ENCODE measurements around the gene GCNT3.

GCNT3 gene, protein sequence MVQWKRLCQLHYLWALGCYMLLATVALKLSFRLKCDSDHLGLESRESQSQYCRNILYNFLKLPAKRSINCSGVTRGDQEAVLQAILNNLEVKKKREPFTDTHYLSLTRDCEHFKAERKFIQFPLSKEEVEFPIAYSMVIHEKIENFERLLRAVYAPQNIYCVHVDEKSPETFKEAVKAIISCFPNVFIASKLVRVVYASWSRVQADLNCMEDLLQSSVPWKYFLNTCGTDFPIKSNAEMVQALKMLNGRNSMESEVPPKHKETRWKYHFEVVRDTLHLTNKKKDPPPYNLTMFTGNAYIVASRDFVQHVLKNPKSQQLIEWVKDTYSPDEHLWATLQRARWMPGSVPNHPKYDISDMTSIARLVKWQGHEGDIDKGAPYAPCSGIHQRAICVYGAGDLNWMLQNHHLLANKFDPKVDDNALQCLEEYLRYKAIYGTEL

DNA sequence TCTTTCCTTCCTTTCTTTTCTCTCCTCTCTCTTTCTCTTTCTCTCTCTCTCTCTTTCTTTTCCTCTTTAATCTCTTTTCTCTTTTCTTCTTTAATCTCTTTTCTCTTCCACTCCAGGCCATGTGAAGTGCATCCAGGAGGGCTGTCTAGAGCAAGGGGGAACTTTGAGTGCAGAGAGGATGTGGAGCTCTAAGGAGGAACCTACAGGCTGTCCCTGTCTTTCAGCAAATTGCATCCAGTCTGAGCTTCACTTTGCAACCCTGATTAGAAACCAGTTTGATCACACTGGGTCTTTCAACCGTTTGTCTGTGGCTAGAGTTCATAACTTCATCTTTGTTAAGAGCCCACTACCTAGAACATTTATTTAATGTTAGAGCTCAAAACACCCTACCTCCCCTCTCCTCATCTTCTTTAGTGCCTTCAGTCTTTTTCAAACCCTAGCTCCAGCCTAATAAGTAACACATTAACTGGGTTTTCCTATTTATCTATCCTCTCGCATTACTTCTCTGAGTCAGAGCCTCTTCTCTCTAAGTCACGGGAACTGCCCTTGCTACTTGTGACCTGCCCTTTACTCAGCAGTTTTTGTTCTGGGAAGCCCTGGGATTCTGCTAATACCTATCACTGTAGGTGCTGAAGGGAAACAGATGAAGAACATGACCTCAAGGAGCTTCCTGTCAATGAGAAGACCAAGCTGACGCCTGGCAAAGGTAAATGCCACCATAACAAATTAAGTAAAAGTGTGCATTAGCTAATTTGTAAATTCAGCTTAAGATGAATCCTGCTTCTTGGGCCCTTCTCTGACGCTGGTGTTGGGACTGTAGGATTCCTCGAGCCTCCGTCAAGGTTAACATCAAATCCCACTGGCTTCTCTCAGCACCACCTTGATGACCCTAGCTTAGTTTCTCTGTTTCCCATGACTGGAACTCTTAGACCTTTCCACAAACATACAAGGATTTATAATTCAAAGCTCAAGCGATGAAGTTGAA is at the start of gene GCNT3:
GCNT3 (plus strand) TSS at position 508 of the 985 bp plus-strand sequence. CDS start 6,456 bp downstream, outside the sequence.
- no peak for DNase-seq (ENCODE audit: extremely low read depth in 1 of 2, low read depth in 1 of 2)

DNA sequence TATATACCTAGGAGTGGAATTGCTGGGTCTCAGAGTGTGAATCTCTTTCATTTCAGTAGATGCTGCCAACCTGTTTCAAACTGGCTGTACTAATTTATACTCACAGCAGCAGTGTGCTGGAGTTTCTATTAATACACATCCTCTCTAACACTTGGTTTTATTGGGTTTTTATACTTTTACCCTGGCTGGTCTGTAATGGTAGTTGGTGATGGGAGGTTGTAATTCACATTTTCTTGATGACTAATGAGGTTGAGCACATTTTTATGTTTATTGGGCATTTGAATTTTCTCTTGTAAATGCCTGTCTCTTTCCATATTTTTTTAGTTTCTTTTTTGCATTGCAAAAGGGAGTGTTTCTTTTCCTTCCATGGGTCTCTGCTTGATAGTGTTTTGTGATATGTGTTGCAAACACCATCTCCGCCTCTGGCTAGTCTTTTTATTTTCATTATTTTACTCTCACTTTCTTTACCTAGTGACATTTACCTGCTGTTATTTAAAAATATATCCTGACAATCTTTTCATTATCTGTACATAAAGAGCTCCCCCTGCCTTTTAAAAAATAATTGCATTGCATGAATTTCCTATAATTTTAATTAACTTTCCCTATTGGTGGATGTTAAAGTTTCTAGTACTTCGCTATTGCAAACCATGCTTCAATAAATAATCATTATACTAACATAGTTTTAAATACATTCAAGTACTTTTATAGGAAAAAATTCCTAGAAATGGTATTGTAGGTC is 49.0 kb upstream of the GCNT3 start:
- no peak for DNase-seq (ENCODE audit: extremely low read depth in 1 of 2, low read depth in 1 of 2)

DNA sequence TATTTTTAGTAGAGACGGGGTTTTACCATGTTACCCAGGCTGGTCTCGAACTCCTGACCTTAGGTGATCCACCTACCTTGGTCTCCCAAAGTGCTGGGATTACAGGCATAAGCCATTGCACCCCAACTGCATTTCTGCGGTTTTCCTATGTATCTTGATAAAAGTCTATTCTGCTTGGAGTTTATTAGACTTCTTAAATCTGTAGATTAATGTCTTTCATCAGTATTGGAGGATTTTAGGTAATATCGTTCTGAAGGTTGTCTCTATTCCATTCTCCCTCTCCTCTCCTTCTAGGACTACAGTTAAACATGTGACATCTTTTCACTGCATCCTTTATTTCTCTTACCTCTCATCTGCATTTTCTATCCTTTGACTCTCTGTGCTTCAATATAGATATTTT is 46.3 kb upstream of the GCNT3 start:
- DNase-seq (ENCODE audit: extremely low read depth in 1 of 2, low read depth in 1 of 2) = no peak

DNA sequence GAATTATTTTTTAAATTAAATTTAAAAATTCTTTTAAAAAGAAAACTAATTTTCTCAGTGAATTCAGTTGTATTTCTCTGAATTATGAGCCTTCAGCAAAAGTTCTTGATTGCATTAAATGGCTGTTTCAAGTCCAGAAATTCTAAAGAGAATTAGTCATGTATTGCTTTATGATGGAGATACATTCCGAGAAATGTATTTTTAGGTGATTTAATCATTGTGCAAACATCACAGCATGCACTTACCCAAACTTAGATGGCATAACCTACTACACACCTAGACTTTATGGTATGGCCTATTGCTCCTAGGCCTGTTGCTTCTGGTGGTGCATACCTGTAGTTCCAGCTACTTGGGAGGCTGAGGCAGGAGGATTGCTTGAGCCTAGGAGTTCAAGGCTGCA is 44.3 kb upstream of the GCNT3 start:
- DNase-seq (ENCODE audit: extremely low read depth in 1 of 2, low read depth in 1 of 2) = no peak

DNA sequence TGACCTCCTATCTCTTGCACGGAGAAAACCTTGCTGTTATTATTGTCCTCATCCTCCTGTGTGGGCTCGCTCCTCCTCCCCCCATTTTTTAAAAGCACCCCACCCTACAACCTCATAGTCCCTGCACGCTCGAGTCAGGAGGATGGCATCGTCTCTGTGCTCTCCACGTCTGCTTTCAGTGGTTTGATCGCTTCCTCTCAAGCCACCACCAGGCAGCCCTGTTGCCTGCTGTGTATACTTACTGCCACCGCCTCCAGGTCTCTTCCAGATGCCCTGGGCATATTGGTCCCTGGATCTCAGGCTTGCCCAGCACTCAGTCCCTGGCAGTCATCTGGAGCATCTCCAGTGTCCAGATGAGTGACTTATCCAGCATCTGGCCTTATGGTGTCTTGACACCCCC is 42.1 kb upstream of the GCNT3 start:
- no peak for DNase-seq (ENCODE audit: extremely low read depth in 1 of 2, low read depth in 1 of 2)

DNA sequence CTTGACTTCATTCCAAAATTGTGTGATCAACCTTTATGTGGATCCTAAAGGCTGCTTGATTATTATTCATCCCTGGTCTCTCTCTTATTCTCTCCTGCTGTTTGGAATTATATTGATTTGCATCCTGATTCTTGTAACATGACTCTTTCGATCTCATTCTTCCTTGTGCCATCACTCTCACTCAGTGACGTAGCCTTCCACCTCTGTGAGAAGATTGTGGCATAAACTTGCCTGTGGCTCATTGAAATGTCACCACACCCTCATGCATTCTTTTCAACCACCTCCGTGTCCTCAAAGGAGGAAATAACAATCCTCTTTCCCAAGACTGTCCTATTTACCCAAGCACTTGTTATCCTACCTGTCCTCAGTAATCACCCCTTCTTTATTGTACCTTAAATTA is 41.3 kb upstream of the GCNT3 start:
- DNase-seq (ENCODE audit: extremely low read depth in 1 of 2, low read depth in 1 of 2) = no peak

DNA sequence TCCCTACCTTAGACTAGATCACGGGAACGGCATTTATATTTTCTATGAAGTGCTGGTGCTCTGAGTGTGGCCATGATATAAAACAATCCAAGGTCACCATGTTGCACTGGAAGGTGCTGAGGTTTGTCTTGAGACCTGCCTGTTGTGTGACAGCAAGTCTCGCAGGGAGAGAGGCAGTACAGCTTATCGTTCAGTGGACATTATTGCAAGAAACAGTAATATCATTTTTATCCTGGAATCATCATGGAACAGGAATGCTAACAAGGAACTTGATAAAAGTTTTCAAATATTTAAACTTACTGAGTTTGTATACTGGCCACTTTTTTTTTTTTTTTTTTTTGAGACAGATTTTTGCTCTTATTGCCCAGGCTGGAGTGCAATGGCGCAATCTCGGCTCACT is 40.0 kb upstream of the GCNT3 start:
- DNase-seq (ENCODE audit: extremely low read depth in 1 of 2, low read depth in 1 of 2) = no peak

DNA sequence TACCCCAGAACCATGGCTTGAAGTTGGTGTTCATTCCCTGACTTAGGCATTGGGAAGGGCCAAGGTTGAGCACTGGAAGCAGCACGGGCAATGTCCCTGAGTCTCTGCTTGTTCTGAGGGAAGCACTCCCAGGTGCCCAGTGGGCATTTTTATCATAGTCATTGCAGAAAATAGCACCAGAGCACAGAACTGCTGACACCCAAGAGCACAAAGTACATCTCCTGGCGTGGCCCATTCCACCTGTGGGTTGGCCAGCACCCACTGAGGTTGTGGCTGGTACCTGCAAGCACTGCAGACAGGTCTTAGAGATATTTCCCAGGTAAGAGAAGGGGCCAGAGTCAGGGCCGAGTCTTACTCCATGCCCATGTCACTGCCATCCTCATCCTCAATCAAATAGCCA is 28.5 kb upstream of the GCNT3 start:
- no peak for DNase-seq (ENCODE audit: extremely low read depth in 1 of 2, low read depth in 1 of 2)

DNA sequence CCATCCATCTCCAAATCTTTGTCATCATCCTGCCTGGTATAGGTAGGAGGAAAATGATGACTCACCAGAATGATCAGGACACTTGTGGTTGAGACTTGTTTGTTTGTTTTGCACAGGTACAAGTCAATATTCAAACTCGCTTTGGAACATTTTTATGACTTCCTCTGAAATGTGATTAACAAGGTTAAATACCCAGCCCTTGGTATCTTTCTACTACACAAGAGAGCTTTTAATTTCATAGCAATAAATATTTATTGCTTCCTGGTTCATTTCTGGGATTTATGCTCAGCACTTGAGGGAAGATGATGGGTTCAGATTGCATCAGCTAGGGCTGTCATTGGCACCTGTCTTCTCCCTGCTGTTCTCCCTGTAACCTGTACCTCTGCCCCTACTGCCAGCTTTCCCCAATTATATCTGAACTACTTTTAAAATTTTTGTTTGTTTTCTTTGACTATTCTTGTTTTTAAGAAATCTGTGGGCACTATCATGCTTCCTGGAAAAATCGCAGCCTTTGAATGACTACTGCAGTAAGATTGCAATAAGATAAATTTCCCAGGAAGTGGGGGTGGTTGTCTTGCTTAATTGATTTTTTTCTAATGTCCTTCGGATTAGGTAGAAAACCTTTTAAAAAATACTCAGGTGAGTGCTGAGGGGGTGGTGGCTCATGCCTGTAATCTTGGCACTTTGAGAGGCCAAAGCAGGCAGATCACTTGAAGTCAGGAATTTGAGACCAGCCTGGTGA is 24.3 kb upstream of the GCNT3 start:
- DNase-seq (ENCODE audit: extremely low read depth in 1 of 2, low read depth in 1 of 2) = no peak

DNA sequence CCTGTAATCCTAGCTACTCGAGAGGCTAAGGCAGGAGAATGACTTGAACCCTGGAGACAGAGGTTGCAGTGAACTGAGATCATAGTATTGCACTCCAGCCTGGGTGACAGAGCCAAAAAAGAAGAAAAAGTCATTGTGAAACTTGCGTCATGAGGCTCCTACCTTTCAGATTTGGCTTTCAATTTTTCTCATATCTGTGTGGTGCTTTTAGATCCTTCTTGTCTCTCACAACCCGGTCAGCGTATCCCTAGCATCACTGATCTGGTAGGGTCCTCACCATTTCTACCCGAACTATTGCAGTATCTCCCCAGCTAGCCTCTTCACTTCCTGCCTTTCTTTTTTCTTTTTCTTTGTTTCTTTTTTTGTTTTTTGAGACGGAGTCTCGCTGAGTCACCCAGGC is 21.6 kb upstream of the GCNT3 start:
- DNase-seq (ENCODE audit: extremely low read depth in 1 of 2, low read depth in 1 of 2) = peak in 1 of 2 donors; percentile 6

DNA sequence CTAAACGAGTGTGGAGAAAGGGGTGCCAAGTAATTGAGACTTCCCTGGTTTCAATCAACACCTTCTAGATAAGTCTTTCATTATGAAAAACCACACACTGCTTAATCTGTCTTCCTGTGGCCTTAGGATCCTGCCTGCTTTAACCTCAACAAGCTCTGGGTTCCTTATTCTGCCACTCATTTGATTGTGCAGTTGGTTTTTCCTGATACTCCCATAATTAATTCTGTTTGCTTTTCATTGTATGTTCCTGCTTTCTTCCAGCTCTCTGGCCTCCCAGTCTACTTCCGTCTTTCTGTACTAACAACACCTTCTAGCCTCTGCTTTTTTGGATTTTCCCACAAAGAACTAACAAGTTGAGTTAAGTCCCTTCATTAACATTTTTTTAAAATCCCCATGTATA is 20.2 kb upstream of the GCNT3 start:
- DNase-seq (ENCODE audit: extremely low read depth in 1 of 2, low read depth in 1 of 2) = no peak

DNA sequence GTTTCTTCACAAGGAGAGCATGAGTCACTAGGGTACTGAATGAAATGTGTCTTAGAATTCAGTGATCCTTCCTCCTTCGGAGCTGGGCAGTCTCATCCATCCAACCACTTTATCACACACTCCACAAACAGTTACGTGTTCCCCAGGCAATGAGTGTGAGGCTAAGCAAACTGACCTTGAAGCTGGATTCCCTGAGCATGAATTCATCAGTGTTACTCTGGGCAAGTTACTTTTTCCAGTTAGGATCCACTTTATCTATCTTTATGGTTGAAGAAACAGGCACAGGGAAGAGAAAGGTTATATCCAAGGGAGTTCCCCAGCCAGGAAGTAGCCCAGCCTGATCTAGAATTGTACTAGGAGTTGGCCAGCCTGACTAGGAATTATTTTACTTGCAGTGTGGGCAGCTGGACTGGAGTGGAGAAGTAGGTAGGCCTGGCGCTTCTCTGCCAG is 17.1 kb upstream of the GCNT3 start:
- no peak for DNase-seq (ENCODE audit: extremely low read depth in 1 of 2, low read depth in 1 of 2)

DNA sequence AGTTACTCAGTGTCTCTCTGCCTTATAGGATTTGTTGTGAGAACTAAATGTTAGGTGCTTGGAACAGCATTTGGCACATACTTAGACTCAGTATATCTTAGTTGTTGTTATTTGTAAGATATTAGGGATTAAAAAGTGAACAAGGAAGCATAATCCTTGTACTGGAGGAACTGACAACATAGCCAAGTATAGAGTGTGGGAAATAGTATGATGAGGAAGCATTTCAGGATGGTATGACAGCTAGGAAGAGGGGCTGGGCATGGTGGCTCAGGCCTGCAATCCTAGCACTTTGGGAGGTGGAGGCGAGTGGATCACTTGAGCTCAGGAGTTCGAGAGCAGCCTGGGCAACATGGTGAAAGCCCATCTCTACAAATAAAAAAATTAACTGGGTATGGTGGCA is 16.6 kb upstream of the GCNT3 start:
- DNase-seq (ENCODE audit: extremely low read depth in 1 of 2, low read depth in 1 of 2) = no peak

DNA sequence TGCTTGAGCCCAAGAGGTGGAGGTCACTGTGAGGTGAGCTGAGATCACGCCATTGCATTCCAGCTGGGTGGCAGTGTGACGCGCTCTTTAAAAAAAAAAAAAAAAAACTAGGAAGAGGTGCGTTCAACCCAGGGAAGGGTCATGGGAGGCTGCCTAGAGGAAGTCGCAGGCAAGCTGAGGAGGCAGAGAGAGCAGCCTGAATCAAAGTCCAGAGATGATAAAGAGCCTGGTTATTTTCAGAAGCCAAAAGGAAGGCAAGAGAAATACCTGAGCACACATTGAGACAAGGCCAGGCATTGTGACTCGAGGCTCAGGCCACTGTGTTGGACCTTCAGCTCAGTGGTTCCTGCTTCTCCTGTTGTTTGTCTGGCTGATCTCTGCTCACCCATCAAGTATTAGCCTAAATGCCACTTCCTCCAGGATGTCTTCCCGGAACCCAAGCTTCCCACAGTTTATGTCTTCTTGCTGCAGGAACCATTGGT is 16.1 kb upstream of the GCNT3 start:
- no peak for DNase-seq (ENCODE audit: extremely low read depth in 1 of 2, low read depth in 1 of 2)

DNA sequence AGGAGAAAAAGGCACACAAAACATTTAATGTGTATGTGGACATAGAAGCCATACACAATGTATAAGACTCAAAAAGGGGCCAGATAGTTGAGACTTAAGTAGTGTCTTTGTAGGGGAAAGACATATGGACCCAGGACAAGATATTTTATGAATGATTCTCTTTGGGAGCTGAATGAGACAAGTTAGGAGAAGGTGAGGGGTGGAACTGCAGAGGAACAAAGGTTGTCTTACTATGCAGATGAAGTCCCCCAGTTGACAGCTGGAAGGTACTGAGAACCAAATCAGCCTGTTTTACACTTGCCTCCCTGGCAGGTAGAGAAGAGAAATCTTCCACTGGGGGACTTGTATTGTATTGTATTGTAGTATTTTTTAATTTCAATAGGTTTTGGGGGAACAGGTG is 14.9 kb upstream of the GCNT3 start:
- DNase-seq (ENCODE audit: extremely low read depth in 1 of 2, low read depth in 1 of 2) = no peak

DNA sequence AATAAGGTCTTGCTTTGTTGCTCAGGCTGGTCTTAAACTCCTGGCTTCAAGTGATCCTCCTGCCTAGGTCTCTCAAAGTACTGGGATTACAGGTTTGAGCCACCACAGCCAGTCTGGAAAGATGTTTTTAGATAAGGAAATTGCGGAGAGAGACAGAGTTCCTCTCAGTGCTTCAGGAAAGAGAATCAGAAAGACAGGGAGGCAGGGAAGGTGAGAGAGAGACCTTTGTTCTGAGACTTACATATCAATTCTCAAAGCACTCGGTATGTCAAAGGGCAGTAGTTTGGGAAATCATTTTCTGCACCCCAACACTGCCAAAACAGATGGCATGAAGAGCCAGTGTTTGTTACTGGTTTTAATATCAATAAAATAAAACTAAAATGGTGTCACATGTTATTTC is 13.1 kb upstream of the GCNT3 start:
- DNase-seq (ENCODE audit: extremely low read depth in 1 of 2, low read depth in 1 of 2) = no peak

DNA sequence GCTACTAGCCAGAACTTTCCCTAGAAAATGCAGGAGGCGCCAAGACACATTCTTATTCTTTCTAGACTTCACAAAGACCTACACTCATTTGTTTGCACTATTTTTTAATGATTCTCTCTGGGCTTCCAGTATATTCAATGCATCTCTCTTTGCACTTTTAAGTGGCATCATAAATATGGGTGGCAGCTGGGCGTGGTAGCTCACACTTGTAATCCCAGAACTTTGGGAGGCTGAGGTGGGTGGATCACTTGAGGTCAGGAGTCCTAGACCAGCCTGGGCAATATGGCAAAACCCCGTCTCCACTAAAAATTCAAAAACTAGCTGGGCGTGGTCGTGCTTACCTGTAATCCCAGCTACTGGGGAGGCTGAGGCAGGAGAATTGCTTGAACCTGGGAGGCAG is 5.6 kb upstream of the GCNT3 start:
- DNase-seq (ENCODE audit: extremely low read depth in 1 of 2, low read depth in 1 of 2) = no peak

DNA sequence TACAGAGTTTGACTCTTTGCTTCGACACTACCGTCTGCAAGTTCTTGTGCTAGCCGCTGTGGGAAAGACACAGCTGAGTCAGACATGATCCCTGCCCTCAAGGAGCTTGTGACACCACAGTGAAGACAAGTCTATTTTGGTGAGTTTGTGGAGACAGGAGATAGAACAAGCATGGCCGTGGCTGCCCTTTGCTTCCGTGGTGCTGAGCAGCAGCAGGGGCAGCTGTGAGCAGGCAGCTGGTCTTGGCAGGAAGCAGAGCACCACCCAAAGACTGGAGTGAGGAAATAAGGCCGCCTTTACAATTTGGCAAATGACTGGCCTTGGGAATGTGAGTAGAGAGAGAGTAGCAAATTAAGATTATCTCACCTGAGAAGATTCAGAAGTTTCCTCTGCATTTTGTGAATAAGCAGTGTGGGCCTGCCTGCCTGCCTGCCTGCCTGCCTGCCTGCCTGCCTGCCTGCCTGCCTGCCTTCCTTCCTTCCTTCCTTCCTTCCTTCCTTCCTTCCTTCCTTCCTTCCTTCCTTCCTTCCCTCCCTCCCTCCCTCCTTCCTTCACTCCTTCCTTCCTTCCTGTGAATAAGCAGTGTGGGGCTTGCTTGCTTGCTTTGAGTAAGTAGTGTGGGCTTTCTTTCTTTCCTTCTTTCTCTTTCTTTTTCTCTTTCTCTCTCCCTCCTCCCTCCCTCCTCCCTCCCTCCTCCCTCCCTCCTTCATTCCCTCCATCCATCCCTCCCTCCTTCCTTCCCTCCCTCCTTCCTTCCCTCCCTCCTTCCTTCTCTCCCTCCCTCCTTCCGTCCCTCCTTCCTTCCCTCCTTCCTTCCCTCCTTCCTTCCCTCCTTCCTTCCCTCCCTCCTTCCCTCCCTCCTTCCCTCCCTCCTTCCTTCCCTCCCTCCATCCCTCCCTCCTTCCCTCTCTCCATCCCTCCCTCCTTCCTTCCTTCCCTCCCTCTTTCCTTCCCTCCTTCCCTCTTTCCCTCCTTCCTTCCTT is 1.6 kb upstream of the GCNT3 start:
- DNase-seq (ENCODE audit: extremely low read depth in 1 of 2, low read depth in 1 of 2) = no peak

DNA sequence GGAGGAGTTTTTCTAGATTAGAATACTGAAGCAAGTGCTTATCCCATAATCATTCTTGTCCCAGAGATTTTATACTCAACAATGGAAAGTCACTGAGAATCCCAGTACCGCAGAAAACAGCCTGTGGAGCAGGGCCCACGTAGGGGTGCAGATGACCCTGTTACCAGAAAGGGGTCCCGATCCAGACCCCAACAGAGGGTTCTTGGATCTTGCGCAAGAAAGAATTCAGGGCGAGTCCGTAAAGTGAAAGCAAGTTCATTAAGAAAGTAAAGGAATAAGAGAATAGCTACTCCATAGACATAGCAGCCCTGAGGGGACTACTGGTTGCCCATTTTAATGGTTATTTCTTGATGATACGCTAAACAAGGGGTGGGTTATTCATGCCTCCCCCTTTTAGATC is 2.6 kb downstream of the GCNT3 start:
- DNase-seq (ENCODE audit: extremely low read depth in 1 of 2, low read depth in 1 of 2) = no peak
